HCT116 (cell line): ENCODE data around the gene RCN2. TPM values are rescaled to one million over a fixed set of nuclear protein-coding genes. Genes with fewer than 3 reads are reported as not detected.

Source experiments
- ATAC-seq: fragments of 200-7000 bp; cut with Tn5 transposase; 2 replicates; pipeline ENCODE4 v1.9.1; 2020; ENCODE audit warnings: mild to moderate bottlenecking, moderate library complexity
- BruUV-seq: library from RNA; stranded (reverse); fragments of 400-500 nt; replicated peaks from 2 replicates; lab custom pipeline; 2021; lab: Mats Ljungman, UMichigan
- CTCF ChIA-PET: fragments of 300-600 bp; sonication (Branson Sonifier 250); formaldehyde crosslinking; loops from one replicate; lab custom pipeline; 2021; ENCODE audit warnings: antibody characterized with exemption; lab: Charles Lee
- POLR2A ChIA-PET: fragments of 300-600, 350-600 bp; sonication (Branson Sonifier 250); formaldehyde crosslinking; loops from one replicate; lab custom pipeline; 2021; ENCODE audit warnings: antibody characterized with exemption; lab: Charles Lee
- RAD21 ChIA-PET, 2 experiments: fragments of 300-600 bp; sonication (Branson Sonifier 250); formaldehyde crosslinking; loops; one replicate each; lab custom pipeline; 2023; ENCODE audit warnings: low total read pairs in 2 of 2; ENCODE audit not compliant: uncharacterized antibody in 2 of 2, unreplicated experiment in 2 of 2, low non-redundant PET in 1 of 2; lab: Charles Lee
- DNase-seq: peaks from one replicate; pipeline ENCODE4 v3.0.0-alpha.2; 2010; ENCODE audit warnings: low read depth, low spot score
- H2AFZ ChIP-seq: fragments of 200-600 bp; shearing (Covaris generic), sonication (generic); 2 replicates; pipeline ENCODE4 v1.6.1; 2017; ENCODE audit warnings: low read depth, mixed run types, mixed read lengths, antibody characterized with exemption, low read length; ENCODE audit not compliant: poor library complexity, severe bottlenecking
- H3K27ac ChIP-seq: 2 replicates; pipeline ENCODE4 v1.5.1; 2012; ENCODE audit warnings: low read depth, low read length
- H3K27me3 ChIP-seq: fragments of 200-600 bp; sonication (generic); 2 replicates; pipeline ENCODE4 v1.6.1; 2016; ENCODE audit warnings: mixed run types, low read length, mixed read lengths; ENCODE audit not compliant: insufficient read depth
- H3K36me3 ChIP-seq, 2 experiments: fragments of 200-500 bp in 1 of 2; fragments of 200-600 bp in 1 of 2; sonication (Bioruptor generic) in 1 of 2; sonication (generic) in 1 of 2; 2 replicates each; pipeline versions ENCODE4 v1.5.1 to v1.6.1; 2014 to 2016; ENCODE audit warnings: low read length in 2 of 2, inconsistent platforms in 1 of 2, mixed read lengths in 1 of 2, mixed run types in 1 of 2; ENCODE audit not compliant: insufficient read depth in 2 of 2, control insufficient read depth in 1 of 2
- H3K4me1 ChIP-seq, 2 experiments: fragments of 200-600 bp in 1 of 2; sonication (generic) in 1 of 2; 2 replicates each; pipeline versions ENCODE4 v1.5.1 to v1.6.1; 2012 to 2017; ENCODE audit warnings: low read length in 2 of 2, inconsistent platforms in 1 of 2, mild to moderate bottlenecking in 1 of 2, mixed read lengths in 1 of 2, mixed run types in 1 of 2, moderate library complexity in 1 of 2; ENCODE audit not compliant: insufficient read depth in 2 of 2, control insufficient read depth in 1 of 2
- H3K4me2 ChIP-seq: fragments of 200-600 bp; sonication (generic); 2 replicates; pipeline ENCODE4 v1.6.1; 2017; ENCODE audit warnings: mixed run types, low read length, mixed read lengths
- H3K4me3 ChIP-seq, 2 experiments: fragments of 200-600 bp in 1 of 2; sonication (generic) in 1 of 2; replicated peaks in 1 of 2; 2 replicates each; pipeline ENCODE4 v1.5.1; 2011 to 2016; ENCODE audit warnings: low read length in 2 of 2, control low read depth in 1 of 2, low read depth in 1 of 2, mild to moderate bottlenecking in 1 of 2, mixed read lengths in 1 of 2, mixed run types in 1 of 2
- H3K79me2 ChIP-seq: fragments of 200-600 bp; sonication (generic); 2 replicates; pipeline ENCODE4 v1.6.1; 2017; ENCODE audit warnings: mild to moderate bottlenecking, mixed run types, low read length, moderate library complexity, mixed read lengths; ENCODE audit not compliant: insufficient read depth
- H3K9ac ChIP-seq: fragments of 200-600 bp; sonication (generic); 2 replicates; pipeline ENCODE4 v1.6.1; 2016; ENCODE audit warnings: low read length, mixed read lengths
- H3K9me2 ChIP-seq: fragments of 200-600 bp; sonication (generic), shearing (Covaris generic); 2 replicates; pipeline ENCODE4 v1.6.1; 2017; ENCODE audit warnings: mixed run types, mild to moderate bottlenecking, moderate library complexity; ENCODE audit not compliant: insufficient read depth
- H3K9me3 ChIP-seq, 2 experiments: fragments of 200-500 bp in 1 of 2; fragments of 200-600 bp in 1 of 2; sonication (Bioruptor generic) in 1 of 2; sonication (generic) in 1 of 2; 2 replicates each; pipeline ENCODE4 v1.6.1; 2014 to 2017; ENCODE audit warnings: low read length in 2 of 2, mixed read lengths in 2 of 2, inconsistent platforms in 1 of 2, low read depth in 1 of 2, mild to moderate bottlenecking in 1 of 2, mixed run types in 1 of 2, moderate library complexity in 1 of 2; ENCODE audit not compliant: control insufficient read depth in 1 of 2, insufficient read depth in 1 of 2
- H4K20me1 ChIP-seq: fragments of 200-600 bp; sonication (generic), shearing (Covaris generic); 2 replicates; pipeline ENCODE4 v1.6.1; 2017; ENCODE audit warnings: mixed run types, mild to moderate bottlenecking, moderate library complexity; ENCODE audit not compliant: insufficient read depth
- CEBPB ChIP-seq: IDR thresholded peaks from 2 replicates; pipeline ENCODE4 v1.6.1; 2012; ENCODE audit warnings: low read depth
- EGR1 ChIP-seq: IDR thresholded peaks from 2 replicates; pipeline ENCODE4 v1.6.1; 2012; ENCODE audit warnings: low read depth
- ELF1 ChIP-seq: IDR thresholded peaks from 2 replicates; pipeline ENCODE4 v1.6.1; 2012; ENCODE audit warnings: low read depth, borderline replicate concordance
- EZH2 ChIP-seq: fragments of 200-600 bp; sonication (generic); IDR thresholded peaks from 2 replicates; pipeline ENCODE4 v1.6.1; 2017; ENCODE audit warnings: antibody characterized with exemption, mixed run types
- EZH2phosphoT487 ChIP-seq: fragments of 200-600 bp; IDR thresholded peaks from 2 replicates; pipeline ENCODE4 v1.6.1; 2018; ENCODE audit warnings: antibody characterized with exemption, borderline replicate concordance
- FOSL1 ChIP-seq: IDR thresholded peaks from 2 replicates; pipeline ENCODE4 v1.6.1; 2012; ENCODE audit warnings: low read depth
- JUND ChIP-seq: IDR thresholded peaks from 2 replicates; pipeline ENCODE4 v1.6.1; 2012
- POLR2A ChIP-seq: IDR thresholded peaks from 2 replicates; pipeline ENCODE4 v1.7.0; 2011; ENCODE audit warnings: borderline replicate concordance; ENCODE audit not compliant: insufficient read depth, insufficient read length; ENCODE audit errors: extremely low read depth
- POLR2AphosphoS5 ChIP-seq: IDR thresholded peaks from 2 replicates; pipeline ENCODE4 v1.6.1; 2011; ENCODE audit warnings: mild to moderate bottlenecking, low read depth, low read length, moderate library complexity
- RAD21 ChIP-seq: IDR thresholded peaks from 2 replicates; pipeline ENCODE4 v1.6.1; 2012; ENCODE audit warnings: low read depth, mild to moderate bottlenecking
- SRF ChIP-seq: IDR thresholded peaks from 2 replicates; pipeline ENCODE4 v1.6.1; 2012; ENCODE audit warnings: low read depth
- TCF7L2 ChIP-seq: IDR thresholded peaks from 2 replicates; pipeline ENCODE4 v1.7.0; 2011; ENCODE audit warnings: borderline replicate concordance, inconsistent platforms; ENCODE audit not compliant: insufficient read depth, insufficient read length; ENCODE audit errors: extremely low read depth
- YY1 ChIP-seq: IDR thresholded peaks from 2 replicates; pipeline ENCODE4 v1.6.1; 2011; ENCODE audit warnings: low read length, low read depth, moderate library complexity, mild to moderate bottlenecking; ENCODE audit not compliant: insufficient replicate concordance; ENCODE audit errors: extremely low read depth
- ZNF274 ChIP-seq: fragments of 200-500 bp; sonication (Bioruptor generic); IDR thresholded peaks from 2 replicates; pipeline ENCODE4 v1.6.1; 2014; ENCODE audit warnings: mild to moderate bottlenecking, low read depth, low read length, inconsistent platforms
- intact Hi-C: fragments of 100-400 bp; cut with micrococcal nuclease; formaldehyde crosslinking; loops from 2 replicates; pipeline ENCODE4 v1.10.0; 2022
- total RNA-seq: library from RNA; stranded (reverse); gene quantifications from one replicate; pipeline ENCODE4 v1.2.1, GENCODE V29; 2021; ENCODE audit not compliant: unreplicated experiment
- TF ChIP-seq, protein P1 (sequence below): IDR thresholded peaks from 2 replicates; pipeline ENCODE4 v1.6.1; 2012; ENCODE audit warnings: low read depth
- TF ChIP-seq, protein P2 (sequence below), 3 experiments: fragments of 200-600 bp in 1 of 3; sonication (generic) in 1 of 3; IDR thresholded peaks in 2 of 3; conservative IDR thresholded peaks in 1 of 3; 2 replicates each; pipeline ENCODE4 v1.5.1; 2012 to 2017; ENCODE audit warnings: low read depth in 2 of 3, low read length in 2 of 3, antibody characterized with exemption in 1 of 3, borderline replicate concordance in 1 of 3, control low read depth in 1 of 3, mild to moderate bottlenecking in 1 of 3, mixed read lengths in 1 of 3, mixed run types in 1 of 3, moderate library complexity in 1 of 3; ENCODE audit not compliant: insufficient read depth in 1 of 3

Gene RCN2
- total RNA-seq, 1 experiment from 2014 or later: 71.5 TPM

- TF ChIP-seq, protein P1, sequence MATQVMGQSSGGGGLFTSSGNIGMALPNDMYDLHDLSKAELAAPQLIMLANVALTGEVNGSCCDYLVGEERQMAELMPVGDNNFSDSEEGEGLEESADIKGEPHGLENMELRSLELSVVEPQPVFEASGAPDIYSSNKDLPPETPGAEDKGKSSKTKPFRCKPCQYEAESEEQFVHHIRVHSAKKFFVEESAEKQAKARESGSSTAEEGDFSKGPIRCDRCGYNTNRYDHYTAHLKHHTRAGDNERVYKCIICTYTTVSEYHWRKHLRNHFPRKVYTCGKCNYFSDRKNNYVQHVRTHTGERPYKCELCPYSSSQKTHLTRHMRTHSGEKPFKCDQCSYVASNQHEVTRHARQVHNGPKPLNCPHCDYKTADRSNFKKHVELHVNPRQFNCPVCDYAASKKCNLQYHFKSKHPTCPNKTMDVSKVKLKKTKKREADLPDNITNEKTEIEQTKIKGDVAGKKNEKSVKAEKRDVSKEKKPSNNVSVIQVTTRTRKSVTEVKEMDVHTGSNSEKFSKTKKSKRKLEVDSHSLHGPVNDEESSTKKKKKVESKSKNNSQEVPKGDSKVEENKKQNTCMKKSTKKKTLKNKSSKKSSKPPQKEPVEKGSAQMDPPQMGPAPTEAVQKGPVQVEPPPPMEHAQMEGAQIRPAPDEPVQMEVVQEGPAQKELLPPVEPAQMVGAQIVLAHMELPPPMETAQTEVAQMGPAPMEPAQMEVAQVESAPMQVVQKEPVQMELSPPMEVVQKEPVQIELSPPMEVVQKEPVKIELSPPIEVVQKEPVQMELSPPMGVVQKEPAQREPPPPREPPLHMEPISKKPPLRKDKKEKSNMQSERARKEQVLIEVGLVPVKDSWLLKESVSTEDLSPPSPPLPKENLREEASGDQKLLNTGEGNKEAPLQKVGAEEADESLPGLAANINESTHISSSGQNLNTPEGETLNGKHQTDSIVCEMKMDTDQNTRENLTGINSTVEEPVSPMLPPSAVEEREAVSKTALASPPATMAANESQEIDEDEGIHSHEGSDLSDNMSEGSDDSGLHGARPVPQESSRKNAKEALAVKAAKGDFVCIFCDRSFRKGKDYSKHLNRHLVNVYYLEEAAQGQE: no peak
- no peak for TF ChIP-seq ZNF274
- TF ChIP-seq POLR2AphosphoS5: no peak
- TF ChIP-seq SRF: no peak
- TF ChIP-seq RAD21: no peak
- no peak for TF ChIP-seq TCF7L2
- no peak for TF ChIP-seq YY1
- TF ChIP-seq EZH2: no peak
Measured at GRCh38 chr15:76994496-76994895, 62.9 kb downstream of the RCN2 start (continued).

GRCh38 chr15:76994971-76995945, 63.7 kb downstream of the RCN2 start, which contains the start of gene PSTPIP1:
PSTPIP1 (plus strand) TSS chr15:76995126; CDS start chr15:76995574, 448 bp downstream.
- Histone ChIP-seq H3K9ac (no peak within 1 kb of the TSS), H3K27me3 (no peaks in the 10 kb centered on the region), H3K27ac (no peak within 1 kb of the TSS), H4K20me1 (no peaks in the 10 kb centered on the region), H3K4me2 (no peak within 1 kb of the TSS), H3K9me3 (no peaks in the 10 kb centered on the region), H3K4me1 (no peaks in the 10 kb centered on the region), H3K4me3 (no peak within 1 kb of the TSS), H3K79me2 (no peaks in the 10 kb centered on the region), H3K36me3 (no peaks in the 10 kb centered on the region), H3K9me2 (no peaks in the 10 kb centered on the region), H2AFZ (no peak within 1 kb of the TSS)
- DNase-seq: no peak
- POLR2A ChIA-PET: interaction anchor here (1.0 kb wide), 1 partner anchor 9 kb away, joined by 4 read pairs; no protein-coding TSS in a partner anchor
- TF ChIP-seq EGR1: no peak
- no peak for TF ChIP-seq FOSL1
- no peak for TF ChIP-seq POLR2A
- TF ChIP-seq, protein P2, sequence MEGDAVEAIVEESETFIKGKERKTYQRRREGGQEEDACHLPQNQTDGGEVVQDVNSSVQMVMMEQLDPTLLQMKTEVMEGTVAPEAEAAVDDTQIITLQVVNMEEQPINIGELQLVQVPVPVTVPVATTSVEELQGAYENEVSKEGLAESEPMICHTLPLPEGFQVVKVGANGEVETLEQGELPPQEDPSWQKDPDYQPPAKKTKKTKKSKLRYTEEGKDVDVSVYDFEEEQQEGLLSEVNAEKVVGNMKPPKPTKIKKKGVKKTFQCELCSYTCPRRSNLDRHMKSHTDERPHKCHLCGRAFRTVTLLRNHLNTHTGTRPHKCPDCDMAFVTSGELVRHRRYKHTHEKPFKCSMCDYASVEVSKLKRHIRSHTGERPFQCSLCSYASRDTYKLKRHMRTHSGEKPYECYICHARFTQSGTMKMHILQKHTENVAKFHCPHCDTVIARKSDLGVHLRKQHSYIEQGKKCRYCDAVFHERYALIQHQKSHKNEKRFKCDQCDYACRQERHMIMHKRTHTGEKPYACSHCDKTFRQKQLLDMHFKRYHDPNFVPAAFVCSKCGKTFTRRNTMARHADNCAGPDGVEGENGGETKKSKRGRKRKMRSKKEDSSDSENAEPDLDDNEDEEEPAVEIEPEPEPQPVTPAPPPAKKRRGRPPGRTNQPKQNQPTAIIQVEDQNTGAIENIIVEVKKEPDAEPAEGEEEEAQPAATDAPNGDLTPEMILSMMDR (IDR thresholded peaks at IDR 0.05 in 2 of 3, conservative IDR thresholded peaks at IDR 0.05 in 1 of 3; ENCODE audit: borderline replicate concordance in 1 of 3, insufficient read depth in 1 of 3, low read depth in 2 of 3, low read length in 2 of 3): no peak
- TF ChIP-seq JUND: no peak
- TF ChIP-seq EZH2phosphoT487: no peak
- TF ChIP-seq ELF1: no peak
- no peak for TF ChIP-seq CEBPB
- RAD21 ChIA-PET: no interaction called here
- intact Hi-C loops: no loop called here
- ATAC-seq: no peak
- BruUV-seq: no TSS peak
- CTCF ChIA-PET: interaction anchor here (0.6 kb wide), 1 partner anchor 826 kb away, joined by 3 read pairs; no protein-coding TSS in a partner anchor
